HG03139 (cell line): ENCODE data around the gene CDK5.
"Not testable (repeated sequence)": the region's sequence is repeated elsewhere in the genome, so short reads cannot be mapped to it uniquely, and the experiment has no call there.

Experiments used
- ATAC-seq: cut with Tn5 transposase; IDR thresholded peaks from one replicate; pipeline ENCODE4 v1.9.1; 2021; ENCODE audit not compliant: unreplicated experiment

The CDK5 gene

GRCh38 chr7:151058781-151059366 lies 1.2 kb upstream of the CDK5 start:
- no peak for ATAC-seq

- peak; percentile 86 for ATAC-seq
Measured at GRCh38 chr7:151057989-151058780, 488 bp upstream of the CDK5 start.

- no peak for ATAC-seq
Measured at GRCh38 chr7:151056666-151057505, 811 bp downstream of the CDK5 start.

GRCh38 chr7:151056283-151056665 lies 1.4 kb downstream of the CDK5 start:
- ATAC-seq = no peak

GRCh38 chr7:151053751-151054150 lies 3.9 kb downstream of the CDK5 start:
- no peak for ATAC-seq

- no peak for ATAC-seq
Measured at GRCh38 chr7:151053096-151053495, 4.6 kb downstream of the CDK5 start.

GRCh38 chr7:151051108-151051507 lies 6.6 kb downstream of the CDK5 start:
- ATAC-seq = no peak

GRCh38 chr7:151048911-151049463 lies 8.7 kb downstream of the CDK5 start:
- ATAC-seq = no peak

GRCh38 chr7:151047976-151048815 lies 9.5 kb downstream of the CDK5 start, which contains the start of gene ASIC3:
ASIC3 (plus strand) TSS chr7:151048531; CDS start chr7:151048886, 355 bp downstream.
- no peak for ATAC-seq

GRCh38 chr7:151046603-151047573 lies 10.8 kb downstream of the CDK5 start:
- no peak for ATAC-seq

GRCh38 chr7:151045967-151046366 lies 11.7 kb downstream of the CDK5 start:
- ATAC-seq = no peak

- no peak for ATAC-seq
Measured at GRCh38 chr7:151045262-151045661, 12.4 kb downstream of the CDK5 start.

GRCh38 chr7:151043959-151044358 lies 13.7 kb downstream of the CDK5 start:
- no peak for ATAC-seq

GRCh38 chr7:151043449-151043848 lies 14.2 kb downstream of the CDK5 start:
- ATAC-seq = not testable (repeated sequence)

- ATAC-seq = no peak
Measured at GRCh38 chr7:151040616-151041375, 16.9 kb downstream of the CDK5 start.

GRCh38 chr7:151039850-151040548 lies 17.7 kb downstream of the CDK5 start:
- ATAC-seq = no peak

- ATAC-seq = no peak
Measured at GRCh38 chr7:151038951-151039849, 18.5 kb downstream of the CDK5 start.
